GM18858 (cell line): ENCODE data around the gene PHKG2.

ENCODE experiments used
- ATAC-seq: cut with Tn5 transposase; IDR thresholded peaks from one replicate; pipeline ENCODE4 v1.9.1; 2021; ENCODE audit not compliant: unreplicated experiment

PHKG2 gene

DNA sequence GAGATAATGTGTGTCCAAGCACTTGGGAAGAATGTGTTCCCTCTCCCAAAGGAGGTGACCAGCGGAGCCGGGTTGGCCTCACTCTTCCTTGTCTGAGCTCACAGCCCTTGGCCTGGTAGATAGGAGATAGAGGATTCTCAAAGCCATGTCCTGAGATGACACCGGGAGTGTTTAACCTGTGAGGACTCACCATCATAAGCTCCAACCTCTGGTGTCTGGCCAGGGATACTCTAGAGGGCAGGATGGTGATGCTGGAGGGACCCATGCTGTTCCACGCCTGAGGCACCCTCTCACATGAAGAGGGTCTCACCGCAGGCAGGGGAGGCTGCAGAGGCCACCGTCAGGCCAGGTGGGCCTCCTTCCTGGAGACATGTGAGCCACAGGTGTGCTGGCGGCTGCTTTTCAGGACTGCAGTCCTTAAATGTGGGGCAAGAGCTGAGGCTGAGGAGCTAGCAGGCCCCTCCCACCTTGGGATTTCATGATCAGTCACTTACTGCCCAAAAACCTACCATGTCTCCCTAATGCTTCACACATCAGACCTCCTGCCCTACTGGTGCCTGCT lies 45.4 kb downstream of the PHKG2 start:
- ATAC-seq: no peak

DNA sequence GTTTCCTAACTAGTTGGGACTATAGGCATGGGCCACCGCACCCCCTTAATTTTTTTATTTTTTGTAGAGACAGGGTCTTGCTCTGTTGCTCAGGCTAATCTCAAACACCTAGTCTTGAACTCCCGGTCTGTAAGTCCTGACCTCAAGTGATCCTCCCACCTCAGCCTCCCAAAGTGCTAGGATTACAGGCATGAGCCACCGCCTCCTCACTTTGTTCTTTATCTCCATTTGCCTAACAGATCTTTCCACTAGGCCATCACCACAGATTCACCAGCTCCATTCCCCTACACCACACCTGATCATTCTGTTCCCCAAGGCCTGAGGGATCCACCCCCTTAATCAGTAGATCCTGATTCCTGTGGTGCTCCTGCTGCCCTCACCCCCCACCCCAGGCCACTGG lies 46.4 kb downstream of the PHKG2 start:
- ATAC-seq: no peak

DNA sequence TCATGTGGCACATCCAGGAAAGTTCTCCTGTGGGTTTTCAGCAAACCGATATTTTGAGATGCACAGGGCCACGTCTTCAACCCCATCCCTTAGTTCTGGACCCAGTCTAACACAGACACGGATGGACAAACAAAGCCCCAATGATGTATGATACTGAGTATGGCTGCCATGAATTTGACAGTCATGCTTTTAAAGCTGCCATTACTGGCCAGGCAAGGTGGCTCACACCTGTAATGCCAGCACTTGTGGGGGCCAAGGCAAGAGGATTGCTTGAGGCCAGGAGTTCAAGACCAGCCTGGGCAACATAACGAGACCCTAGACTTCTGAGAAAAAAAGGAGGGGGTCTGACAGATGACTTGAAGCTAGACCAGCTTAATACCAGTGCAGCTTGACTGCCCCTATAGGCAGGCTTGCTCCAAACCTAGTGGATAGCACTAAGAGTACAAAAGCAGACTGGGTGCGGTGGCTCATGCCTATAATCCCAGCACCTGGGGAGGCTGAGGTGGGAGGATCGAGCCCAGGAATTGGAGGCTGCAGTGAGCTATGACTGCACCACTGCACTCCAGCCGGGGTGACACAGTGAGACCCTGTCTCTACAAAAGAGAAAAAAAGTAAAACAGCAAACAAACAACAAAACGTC lies 49.6 kb downstream of the PHKG2 start:
- ATAC-seq: no peak
